HPDE6-E6E7 (cell line): Measurements from ENCODE around the gene PDCD5.
"Not testable (repeated sequence)": the region's sequence is repeated elsewhere in the genome, so short reads cannot be mapped to it uniquely, and the experiment has no call there.

ENCODE experiments used
- DNase-seq: peaks from one replicate; pipeline ENCODE4 v3.0.0; 2011; ENCODE audit warnings: missing footprints; ENCODE audit errors: extremely low spot score

The PDCD5 gene, protein sequence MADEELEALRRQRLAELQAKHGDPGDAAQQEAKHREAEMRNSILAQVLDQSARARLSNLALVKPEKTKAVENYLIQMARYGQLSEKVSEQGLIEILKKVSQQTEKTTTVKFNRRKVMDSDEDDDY

DNA sequence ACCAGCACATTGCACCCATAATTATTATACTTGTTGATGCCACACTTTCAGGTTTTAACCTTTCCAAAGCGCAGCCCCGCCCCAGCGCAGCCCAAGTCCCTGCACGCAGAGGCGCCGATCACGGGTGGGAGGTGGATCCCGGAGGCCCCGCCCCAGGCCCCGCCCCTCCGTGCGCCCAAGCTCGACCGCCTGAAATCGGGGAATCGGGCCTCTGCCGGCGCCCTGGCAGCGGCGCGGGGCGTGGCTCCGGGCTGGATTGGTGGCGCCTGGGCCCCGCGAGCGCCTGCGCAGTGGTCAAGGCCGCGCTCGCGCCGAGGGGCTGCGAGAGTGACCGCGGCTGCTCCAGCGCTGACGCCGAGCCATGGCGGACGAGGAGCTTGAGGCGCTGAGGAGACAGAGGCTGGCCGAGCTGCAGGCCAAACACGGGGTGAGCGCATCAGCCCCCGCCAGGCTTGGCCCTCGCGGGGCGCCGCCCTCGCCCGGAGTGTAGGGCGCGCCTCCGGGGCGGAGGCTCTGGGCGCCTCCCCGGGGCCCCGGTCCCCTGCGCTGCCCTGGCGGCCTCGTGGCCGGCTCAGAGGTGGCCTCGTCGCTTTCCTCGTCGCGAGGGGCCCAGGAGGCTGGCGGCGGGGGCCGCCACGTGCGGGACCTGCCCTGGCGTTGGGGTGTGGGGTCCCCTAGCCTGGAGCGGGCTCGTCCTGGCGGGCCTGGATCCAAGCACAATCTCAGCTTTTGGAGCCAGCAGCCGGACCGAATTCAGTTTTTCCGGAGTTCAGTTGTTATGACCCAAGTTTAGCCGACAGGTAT, at the start of gene PDCD5:
Gene PDCD5 (plus strand): TSS at position 290 of the 804 bp plus-strand sequence. CDS start 72 bp downstream, at position 362.
- DNase-seq = peak; percentile 94

DNA sequence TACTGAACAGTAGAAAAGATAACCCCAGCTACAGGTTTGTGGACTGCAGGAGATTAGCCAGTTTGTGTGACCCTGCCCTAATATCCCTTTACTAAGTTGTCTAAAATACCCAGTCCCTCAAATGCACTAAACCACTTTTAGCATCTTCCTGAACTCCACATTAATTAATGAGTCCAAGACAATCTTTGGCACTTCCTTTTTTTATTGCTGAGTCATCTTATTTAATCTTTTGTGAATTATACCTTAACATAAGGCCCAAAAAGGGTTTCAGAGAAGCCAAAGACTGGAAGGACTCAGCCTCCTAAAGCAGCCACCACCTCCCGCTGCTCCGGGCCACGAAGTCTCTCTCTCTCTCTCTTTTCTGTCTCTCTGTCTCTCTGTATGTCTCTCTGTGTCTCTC, 48.8 kb upstream of the PDCD5 start:
- no peak for DNase-seq

DNA sequence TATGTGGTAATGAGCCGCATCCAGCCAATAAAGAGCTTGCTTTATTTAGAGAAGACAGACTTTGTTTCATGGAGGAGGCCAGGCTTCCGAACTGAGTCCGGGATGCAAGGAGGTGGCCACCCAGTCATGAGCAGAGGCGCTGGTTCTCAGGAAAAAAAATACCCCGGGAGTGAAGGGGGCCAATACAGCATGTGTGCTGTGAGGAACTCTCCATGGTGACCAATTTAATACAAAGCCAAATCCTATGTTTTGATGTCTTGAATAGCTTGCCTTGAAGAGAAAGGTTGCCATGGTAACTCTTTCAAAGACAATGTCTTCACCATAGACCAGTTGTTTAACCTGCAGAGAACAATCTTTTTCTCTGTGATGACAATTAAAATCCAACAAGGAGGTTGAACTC, 43.4 kb upstream of the PDCD5 start:
- DNase-seq = no peak

DNA sequence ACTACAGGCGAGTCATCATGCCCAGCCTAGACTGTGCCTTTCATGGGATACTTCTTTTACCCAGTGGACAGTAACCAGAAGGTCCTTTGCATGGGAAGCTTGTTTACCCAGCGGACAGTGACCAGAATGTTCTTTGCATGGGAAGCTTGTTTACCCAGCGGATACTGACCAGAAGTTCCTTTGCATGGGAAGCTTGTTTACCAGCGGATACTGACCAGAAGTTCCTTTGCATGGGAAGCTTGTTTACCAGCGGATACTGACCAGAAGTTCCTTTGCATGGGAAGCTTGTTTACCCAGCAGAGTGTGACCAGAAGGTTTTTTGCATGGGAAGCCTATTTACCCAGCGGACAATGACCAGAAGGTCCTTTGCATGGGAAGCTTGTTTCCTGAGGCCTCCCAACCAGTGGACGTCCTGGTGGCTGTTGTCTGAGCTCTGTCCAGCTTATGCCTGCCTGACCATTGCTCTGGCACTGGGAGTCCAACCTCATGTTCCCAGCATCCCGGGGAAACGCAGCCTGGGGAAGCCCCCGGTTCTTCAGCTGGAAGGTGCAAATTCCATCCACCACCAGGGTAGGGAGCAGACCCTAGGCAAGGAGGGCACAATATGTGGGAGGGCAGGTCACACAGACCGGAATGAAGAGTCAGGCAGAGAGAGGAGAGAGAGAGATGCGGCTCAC, 41.6 kb upstream of the PDCD5 start:
- DNase-seq = no peak

DNA sequence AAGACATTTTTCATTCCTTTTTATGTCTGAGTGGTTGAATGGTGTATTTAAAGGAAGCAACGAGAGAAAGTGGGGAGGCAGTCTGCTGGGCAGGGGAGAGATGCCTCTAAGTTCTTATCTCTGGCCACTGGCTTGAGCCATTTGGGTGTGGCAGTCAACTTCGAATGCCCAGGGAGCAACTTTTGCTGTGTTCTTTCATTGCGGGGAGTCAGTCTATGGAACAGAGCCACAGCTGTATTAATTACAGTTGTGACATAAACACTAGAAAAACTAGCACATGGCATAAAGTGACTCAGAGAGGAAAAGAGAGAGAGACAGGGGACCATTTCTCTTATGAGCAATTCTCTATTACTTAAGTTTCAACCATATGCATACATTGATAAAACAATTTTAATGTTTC, 40.4 kb upstream of the PDCD5 start:
- no peak for DNase-seq

DNA sequence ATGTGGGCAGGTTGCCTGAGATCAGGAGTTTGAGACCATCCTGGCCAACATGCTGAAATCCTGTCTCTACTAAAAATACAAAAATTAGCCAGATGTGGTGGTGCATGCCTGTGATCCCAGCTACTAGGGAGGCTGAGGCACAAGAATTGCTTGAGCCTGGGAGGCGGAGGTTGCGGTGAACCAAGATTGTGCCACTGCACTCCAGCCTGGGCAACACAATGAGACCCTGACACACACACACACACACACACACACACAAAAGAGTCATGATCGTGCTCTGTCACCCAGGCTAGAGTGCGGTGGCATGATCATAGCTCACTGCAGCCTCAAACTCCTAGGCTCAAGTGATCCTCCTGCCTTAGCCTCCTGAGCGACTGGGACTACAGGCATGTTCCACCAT, 39.6 kb upstream of the PDCD5 start:
- DNase-seq = not testable (repeated sequence)

DNA sequence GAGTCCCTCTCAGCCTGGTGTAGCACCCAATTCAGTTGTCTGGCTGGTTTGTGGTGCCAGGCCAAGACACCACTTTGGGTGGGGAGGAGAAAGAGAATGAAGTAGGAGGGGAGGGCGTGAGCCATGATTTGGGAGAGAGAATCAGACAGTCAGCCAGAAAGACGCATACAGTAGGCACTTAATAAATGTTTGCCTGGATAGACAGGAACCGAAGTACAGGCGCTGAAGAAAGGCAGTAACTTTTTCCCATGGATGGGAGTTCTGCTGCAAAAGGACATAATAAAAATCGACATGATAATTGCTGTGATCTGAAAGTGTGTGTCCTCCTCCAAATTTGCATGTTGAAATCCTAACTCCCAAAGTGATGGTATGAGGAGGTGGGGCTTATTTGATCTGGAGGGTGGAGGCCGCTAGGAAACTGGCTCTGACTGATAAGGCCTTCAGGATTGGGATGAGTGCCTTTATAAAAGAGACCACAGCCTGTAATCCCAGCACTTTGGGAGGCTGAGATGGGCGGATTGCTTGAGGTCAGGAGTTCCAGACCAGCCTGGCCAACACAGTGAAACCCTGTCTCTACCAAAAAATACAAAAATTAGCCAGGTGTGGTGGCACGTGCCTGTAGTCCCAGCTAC, 38.4 kb upstream of the PDCD5 start:
- DNase-seq = no peak

DNA sequence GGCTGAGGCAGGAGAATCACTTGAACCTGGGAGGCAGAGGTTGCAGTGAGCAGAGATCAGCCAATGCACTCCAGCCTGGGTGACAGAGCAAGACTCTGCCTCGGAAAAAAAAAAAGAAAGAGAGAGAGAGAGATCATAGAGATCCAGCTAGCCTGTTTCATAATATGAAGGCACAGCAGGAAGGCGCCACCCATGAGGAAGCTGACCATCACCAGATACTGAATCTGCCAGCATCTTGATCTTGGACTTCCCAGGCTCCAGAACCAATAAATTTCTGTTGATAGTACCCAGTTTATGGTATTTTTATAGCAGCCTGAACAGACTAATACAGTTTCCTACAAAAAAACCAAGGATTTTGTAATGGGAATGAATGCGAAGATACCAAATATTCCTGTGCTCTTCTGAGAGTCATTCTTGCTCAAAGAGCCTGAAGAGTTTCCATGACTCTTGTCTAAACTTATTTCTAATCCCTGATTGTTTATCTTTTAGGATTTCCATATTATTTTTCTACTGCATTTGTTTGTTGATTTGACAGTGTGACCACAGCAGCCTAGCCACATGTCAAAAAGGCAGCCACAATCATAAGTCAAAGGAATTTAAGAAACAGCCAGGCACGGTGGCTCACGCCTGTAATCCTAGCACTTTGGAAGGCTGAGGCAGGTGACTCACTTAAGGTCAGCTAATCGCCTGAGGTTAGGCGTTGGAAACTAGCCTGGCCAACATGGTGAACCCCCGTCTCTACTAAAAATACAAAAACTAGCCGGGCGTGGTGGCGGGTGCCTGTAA, 37.7 kb upstream of the PDCD5 start:
- no peak for DNase-seq

DNA sequence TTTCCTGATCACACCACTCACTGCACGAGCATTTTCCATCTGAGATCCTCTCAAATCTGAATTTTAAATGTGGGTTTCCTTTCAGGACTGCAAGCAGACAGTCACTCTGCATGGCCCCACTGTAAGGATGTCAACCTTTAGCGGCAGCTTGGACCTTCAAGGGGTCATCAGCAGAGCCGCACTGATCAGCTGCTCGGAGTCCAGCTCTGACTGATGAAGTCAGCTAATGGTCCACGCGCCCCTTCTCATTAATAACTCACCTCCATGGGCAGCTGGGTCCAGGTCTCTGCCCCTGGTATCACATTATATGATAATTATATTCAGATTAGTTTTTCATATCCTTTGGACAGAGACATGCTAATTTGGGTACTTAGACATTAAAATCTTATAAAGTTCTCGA, 36.1 kb upstream of the PDCD5 start:
- DNase-seq = no peak

DNA sequence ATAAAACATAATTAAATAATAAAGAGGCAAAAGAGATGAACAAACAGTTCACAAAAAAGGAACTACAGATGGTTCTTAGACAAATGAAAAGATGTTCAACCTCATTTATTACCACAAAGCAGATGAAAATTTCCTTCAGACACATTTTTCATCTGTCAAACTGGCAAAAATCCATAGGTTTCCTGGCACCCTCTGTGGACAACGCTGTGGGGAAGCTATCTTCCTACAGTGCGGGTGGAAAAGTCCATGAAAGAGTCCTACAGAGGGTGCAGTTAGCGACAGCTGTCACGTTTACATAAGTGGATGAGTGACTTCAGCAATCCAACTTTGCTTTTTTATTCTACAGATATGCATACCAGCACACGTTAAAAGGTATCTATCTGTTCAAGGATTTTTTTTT, 30.3 kb upstream of the PDCD5 start:
- no peak for DNase-seq

DNA sequence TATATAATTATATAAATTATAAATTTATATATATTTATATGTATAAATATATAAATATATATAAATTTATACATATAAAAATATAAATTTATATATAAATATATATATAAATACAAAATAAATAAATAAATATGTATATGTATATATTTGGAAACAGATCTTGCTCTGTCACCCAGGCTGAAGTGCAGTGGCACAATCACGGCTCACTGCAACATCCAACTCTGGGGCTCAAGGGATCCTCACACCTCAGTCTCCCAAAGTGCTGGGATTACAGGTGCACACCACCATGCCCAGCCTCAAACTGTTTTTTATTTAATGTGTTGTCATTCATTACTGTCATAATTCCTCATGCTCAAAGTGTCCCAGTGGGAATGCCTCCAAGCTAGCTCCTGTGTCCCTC, 25.2 kb upstream of the PDCD5 start:
- DNase-seq = no peak

DNA sequence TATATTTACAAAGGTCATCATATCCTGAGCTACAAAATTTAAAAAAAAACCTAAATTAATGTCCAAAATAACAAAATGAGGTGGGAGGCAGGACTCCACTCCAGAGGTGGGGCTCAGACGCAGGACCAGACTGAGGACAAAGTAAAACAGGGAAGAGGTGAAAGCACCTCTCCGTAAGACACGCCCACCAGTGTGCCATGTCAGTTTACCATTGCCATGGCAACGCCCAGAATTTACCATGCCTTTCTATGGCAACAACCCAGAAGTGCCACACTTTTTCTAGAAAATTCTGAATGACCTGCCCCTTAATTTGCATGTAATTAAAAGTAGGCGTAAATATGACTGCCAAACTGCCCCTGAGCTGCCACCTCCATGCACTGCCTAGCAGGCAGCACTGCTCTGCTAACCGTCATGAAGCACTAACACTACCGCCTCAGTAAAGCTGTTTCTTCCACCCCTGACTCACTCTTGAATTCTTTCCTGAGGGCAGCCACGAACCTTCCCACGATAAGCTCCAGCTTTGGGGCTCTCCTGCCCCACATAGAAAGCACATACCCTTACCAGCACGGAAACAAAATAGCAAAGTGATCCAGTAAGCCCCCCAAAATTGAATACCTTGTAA, 22.3 kb upstream of the PDCD5 start:
- no peak for DNase-seq

DNA sequence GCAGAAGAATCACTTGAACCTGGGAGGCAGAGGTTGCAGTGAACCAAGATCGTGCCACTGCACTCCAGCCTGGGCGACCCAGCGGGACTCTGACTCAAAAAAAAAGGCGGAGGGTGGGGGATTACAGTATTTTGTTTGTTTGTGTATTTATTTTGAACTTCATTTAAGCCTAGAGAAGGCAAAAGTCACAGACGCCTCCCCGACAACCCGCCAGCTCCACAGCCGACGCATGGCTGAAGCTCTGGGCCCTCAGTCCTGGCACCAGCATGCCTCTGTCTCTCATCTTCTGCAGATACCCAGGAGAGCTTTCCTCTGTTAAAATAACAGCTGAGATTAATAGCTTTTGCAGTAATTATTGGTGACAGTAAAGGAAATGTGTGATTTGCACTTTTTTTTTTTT, 17.2 kb upstream of the PDCD5 start:
- no peak for DNase-seq

DNA sequence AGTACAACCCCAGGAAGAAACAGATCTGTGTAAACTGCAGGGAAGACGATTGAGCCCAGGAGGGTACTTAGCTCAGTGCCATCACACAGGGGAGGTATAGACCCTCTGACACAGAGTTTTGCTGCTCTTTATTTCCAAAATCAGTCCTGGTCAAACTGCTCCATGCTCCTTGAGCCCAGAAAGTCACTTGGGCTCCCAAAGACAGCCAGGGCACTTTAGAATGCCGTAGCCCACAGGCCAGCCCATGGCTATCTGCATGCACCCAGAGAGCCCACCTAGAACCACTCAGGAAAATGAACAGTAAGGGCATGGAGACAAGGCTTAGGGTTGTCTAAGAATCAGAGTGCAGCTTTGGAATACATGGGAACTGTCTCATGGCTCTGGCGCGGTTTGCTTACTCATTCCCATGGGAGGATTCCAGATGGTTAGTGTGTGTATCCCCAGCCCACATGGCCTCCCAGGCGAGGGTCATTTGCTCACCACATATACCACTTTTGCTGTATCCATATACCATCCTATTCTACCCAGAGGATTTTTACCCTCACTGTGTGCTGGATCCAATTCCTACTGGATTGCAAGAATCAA, 14.7 kb upstream of the PDCD5 start:
- no peak for DNase-seq

DNA sequence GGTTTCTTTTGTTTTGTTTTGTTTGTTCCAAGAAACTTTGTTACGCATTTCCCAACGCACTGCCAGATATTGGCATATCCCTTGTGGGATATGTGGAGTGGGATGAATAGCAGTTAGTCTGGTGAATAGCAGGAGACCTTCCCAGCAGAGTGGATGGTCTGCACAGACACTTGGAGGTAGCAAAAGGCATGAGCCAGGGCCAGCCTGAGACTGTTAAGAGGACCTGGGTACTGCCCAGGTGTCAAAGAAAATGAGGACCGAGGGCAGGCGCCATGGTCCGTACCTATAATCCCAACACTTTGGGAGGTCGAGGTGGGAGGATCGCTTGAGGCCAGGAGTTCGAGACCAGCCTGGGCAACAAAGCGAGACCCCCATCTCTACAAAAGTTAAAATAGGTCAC, 13.5 kb upstream of the PDCD5 start:
- no peak for DNase-seq

DNA sequence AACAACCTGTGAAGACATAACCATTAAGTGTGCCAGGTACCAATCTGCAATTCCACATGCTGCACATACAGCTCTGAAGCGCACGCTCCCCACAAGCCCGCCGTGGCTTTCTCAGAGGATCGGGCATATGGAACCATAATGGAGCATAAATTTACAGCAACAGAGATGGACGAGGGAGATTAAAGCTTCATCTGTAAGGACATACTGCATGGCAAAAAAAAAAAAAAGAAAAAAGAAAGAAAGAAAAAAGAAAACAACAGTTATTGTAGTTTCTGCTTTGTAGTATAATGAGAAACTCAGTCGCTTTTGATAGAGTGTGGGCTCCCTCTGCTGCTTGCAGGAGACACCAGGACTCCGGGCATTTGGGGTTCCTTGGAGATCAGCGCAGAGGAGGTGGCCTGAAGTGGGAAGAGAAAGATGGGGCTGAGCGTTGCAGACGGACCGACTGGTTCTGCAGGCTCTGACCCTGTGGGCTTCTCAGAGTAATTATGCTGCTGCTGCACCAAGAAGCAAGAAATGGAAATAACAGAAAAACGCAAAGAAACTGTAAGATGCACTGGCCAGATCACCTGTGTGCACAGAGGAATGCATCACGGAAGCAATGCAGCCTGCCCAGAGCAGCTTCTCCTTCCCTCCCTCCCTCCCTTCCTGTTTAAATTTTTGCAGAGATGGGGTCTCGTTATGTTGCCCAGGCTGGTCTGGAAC, 10.8 kb upstream of the PDCD5 start:
- DNase-seq = peak; percentile 28

DNA sequence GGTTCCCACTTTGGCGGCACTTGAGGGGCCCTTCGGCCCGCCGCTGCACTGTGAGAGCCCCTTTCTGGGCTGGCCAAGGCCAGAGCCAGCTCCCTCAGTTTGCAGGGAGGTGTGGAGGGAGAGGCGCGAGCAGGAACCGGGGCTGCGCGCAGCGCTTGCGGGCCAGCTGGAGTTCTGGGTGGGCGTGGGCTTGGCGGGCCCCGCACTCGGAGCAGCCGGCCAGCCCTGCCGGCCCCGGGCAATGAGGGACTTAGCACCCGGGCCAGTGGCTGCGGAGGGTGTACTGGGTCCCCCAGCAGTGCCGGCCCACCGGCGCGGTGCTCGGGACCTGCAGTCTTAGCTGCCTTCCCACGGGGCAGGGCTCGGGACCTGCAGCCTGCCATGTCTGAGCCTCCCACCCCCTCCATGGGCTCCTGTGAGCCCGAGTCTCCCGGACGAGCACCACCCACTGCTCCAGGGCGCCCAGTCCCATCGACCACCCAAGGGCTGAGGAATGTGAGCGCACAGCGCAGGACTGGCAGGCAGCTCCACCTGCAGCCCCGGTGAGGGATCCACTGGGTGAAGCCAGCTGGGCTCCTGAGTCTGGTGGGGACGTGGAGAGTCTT, 9.4 kb upstream of the PDCD5 start:
- not testable (repeated sequence) for DNase-seq

DNA sequence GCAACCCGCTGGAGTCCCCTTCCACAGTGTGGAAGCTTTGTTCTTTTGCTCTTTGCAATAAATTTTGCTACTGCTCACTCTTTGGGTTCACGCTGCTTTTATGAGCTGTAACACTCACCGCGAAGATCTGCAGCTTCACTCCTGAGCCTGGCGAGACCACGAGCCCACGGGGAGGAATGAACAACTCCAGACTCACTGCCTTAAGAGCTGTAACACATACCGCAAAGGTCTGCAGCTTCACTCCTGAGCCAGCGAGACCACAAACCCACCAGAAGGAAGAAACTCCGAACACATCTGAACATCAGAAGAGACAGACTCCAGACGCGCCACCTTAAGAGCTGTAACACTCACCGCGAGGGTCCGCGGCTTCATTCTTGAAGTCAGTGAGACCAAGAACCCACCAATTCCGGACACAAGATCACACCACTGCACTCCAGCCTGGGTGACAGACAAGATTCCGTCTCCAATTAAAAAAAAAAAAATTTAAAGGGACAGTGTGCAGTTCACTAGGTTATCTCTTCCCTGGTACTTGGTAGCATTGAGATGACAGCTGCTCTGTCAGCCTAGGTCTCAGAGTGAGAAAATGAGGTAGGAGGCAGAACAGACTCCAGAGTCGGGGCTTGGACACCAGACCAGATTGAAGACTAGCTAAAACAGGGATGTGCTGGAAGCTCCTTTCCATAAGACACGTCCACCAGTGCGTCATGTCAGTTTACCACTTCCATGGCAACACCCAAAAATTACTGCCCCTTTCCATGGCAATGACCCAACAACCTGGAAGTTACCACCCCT, 8.1 kb upstream of the PDCD5 start:
- DNase-seq = not testable (repeated sequence)

DNA sequence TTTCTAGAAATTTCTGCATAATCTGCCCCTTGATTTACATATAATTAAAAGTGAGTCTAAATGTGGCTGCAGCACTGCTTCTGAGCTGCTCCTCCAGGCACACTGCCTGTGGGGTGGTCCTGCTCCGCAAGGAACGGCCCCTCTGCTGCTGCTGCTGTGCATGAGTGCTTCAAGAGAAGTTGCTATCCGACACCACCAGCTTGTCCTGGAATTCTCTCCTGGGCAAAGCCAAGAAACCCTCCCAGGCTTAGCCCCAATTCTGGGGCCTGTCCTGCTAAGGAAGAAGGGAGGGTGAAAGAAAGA, 7.5 kb upstream of the PDCD5 start:
- DNase-seq = no peak
